Gastroesophageal sphincter (tissue), 3 donors: ENCODE results near the gene CFTR.

Source experiments
- EP300 ChIP-seq: sonication (generic); formaldehyde crosslinking; IDR thresholded peaks from one replicate; pipeline ENCODE4 v1.6.1; 2017; ENCODE audit warnings: antibody characterized with exemption, mild to moderate bottlenecking
- POLR2A ChIP-seq, 2 donors: fragments of 450-650 bp; IDR thresholded peaks; one replicate each; pipeline ENCODE4 v1.6.1; 2017; ENCODE audit warnings: antibody characterized with exemption in 2 of 2, mild to moderate bottlenecking in 2 of 2, moderate library complexity in 1 of 2
- POLR2AphosphoS5 ChIP-seq: sonication (generic); formaldehyde crosslinking; IDR thresholded peaks from one replicate; pipeline ENCODE4 v1.6.1; 2017; ENCODE audit warnings: antibody characterized with exemption
- TF ChIP-seq, protein P1 (sequence below), 4 experiments: fragments of 200-600 bp in 2 of 4; fragments of 450-650 bp in 2 of 4; sonication (generic) in 1 of 4; IDR thresholded peaks; one replicate each; pipeline ENCODE4 v1.5.1; 2017 to 2019; ENCODE audit warnings: antibody characterized with exemption in 4 of 4, mild to moderate bottlenecking in 2 of 4, moderate library complexity in 2 of 4

DNA sequence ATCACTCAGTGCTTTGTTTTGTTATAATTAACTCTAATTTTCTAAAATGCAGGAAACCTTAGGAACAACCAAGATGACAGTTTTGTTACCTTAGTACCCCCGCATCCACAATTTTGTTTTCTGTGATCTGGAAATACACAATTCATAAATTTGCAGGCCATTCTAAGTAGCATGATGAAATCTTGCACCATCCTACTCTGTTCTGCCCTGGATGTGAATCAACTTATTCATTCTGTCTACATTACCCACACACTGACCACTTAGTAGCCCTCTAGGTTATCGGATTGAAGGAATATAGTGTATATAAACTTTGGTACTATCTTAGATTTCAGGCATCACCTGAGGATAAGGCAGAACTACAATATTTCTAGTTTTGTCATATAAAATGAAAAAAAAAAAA lies 237.5 kb downstream of the CFTR start:
- TF ChIP-seq, protein P1, sequence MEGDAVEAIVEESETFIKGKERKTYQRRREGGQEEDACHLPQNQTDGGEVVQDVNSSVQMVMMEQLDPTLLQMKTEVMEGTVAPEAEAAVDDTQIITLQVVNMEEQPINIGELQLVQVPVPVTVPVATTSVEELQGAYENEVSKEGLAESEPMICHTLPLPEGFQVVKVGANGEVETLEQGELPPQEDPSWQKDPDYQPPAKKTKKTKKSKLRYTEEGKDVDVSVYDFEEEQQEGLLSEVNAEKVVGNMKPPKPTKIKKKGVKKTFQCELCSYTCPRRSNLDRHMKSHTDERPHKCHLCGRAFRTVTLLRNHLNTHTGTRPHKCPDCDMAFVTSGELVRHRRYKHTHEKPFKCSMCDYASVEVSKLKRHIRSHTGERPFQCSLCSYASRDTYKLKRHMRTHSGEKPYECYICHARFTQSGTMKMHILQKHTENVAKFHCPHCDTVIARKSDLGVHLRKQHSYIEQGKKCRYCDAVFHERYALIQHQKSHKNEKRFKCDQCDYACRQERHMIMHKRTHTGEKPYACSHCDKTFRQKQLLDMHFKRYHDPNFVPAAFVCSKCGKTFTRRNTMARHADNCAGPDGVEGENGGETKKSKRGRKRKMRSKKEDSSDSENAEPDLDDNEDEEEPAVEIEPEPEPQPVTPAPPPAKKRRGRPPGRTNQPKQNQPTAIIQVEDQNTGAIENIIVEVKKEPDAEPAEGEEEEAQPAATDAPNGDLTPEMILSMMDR (IDR thresholded peaks at IDR 0.05), result no peak
- TF ChIP-seq EP300, result no peak
- TF ChIP-seq POLR2A (IDR thresholded peaks at IDR 0.05), result no peak
- no peak for TF ChIP-seq POLR2AphosphoS5
